Measurements from ENCODE around the gene RRBP1. TPM values are rescaled to one million over a fixed set of nuclear protein-coding genes. Genes with fewer than 3 reads are reported as not detected.

Gene RRBP1
- total and polyA plus RNA-seq, 4 donors, result 75.4 to 202 (median 130) TPM

- TF ChIP-seq YY1 (IDR thresholded peaks at IDR 0.05), result no peak
- no peak for TF ChIP-seq RXRA (IDR thresholded peaks at IDR 0.05)
Observed at GRCh38 chr20:17685168-17685567, 3.1 kb upstream of the RRBP1 start.

GRCh38 chr20:17684077-17684888 lies 2.2 kb upstream of the RRBP1 start:
- H3K9ac ChIP-seq (ENCODE audit: low read depth in 1 of 2, low read length in 2 of 2), result no peak overlapping the region
- no peak overlapping the region for H3K4me3 ChIP-seq (ENCODE audit: low read depth in 1 of 3, low read length in 3 of 3)
- peak; percentile 39 for DNase-seq (ENCODE audit: low spot score)
- H3K9me3 ChIP-seq (ENCODE audit: control insufficient read depth in 4 of 4, low read length in 3 of 4), result no peaks in the 10 kb centered on the region
- H3K27ac ChIP-seq (ENCODE audit: low read depth in 1 of 2, low read length in 2 of 2), result peak overlapping the region; percentile 86 to 90
- 38% methylated on average over 13 of the region's 13 CpGs for WGBS
- H3K36me3 ChIP-seq (ENCODE audit: control insufficient read depth in 4 of 4, insufficient read depth in 3 of 4, low read depth in 1 of 4, low read length in 3 of 4), result peaks cover 0 to 3% (median 1%) of the 10 kb centered on the region in 4 donors
- no peaks in the 10 kb centered on the region for H3K27me3 ChIP-seq (ENCODE audit: control insufficient read depth in 4 of 4, insufficient read depth in 4 of 4, low read length in 3 of 4)
- H3K4me1 ChIP-seq (ENCODE audit: control insufficient read depth in 4 of 4, insufficient read depth in 4 of 4, low read length in 3 of 4), result peaks cover 8 to 36% (median 33%) of the 10 kb centered on the region in 4 donors
- TF ChIP-seq, protein P1, sequence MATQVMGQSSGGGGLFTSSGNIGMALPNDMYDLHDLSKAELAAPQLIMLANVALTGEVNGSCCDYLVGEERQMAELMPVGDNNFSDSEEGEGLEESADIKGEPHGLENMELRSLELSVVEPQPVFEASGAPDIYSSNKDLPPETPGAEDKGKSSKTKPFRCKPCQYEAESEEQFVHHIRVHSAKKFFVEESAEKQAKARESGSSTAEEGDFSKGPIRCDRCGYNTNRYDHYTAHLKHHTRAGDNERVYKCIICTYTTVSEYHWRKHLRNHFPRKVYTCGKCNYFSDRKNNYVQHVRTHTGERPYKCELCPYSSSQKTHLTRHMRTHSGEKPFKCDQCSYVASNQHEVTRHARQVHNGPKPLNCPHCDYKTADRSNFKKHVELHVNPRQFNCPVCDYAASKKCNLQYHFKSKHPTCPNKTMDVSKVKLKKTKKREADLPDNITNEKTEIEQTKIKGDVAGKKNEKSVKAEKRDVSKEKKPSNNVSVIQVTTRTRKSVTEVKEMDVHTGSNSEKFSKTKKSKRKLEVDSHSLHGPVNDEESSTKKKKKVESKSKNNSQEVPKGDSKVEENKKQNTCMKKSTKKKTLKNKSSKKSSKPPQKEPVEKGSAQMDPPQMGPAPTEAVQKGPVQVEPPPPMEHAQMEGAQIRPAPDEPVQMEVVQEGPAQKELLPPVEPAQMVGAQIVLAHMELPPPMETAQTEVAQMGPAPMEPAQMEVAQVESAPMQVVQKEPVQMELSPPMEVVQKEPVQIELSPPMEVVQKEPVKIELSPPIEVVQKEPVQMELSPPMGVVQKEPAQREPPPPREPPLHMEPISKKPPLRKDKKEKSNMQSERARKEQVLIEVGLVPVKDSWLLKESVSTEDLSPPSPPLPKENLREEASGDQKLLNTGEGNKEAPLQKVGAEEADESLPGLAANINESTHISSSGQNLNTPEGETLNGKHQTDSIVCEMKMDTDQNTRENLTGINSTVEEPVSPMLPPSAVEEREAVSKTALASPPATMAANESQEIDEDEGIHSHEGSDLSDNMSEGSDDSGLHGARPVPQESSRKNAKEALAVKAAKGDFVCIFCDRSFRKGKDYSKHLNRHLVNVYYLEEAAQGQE (IDR thresholded peaks at IDR 0.05), result no peak
- TF ChIP-seq EGR1 (IDR thresholded peaks at IDR 0.05; ENCODE audit: low read depth in 2 of 2) (peak in 1 of 2 donors; percentile 74), YY1 (IDR thresholded peaks at IDR 0.05) (peak; percentile 44), HNF4G (IDR thresholded peaks at IDR 0.05) (peak; percentile 45), FOXA1 (IDR thresholded peaks at IDR 0.05) (peak; percentile 55), CTCF (IDR thresholded peaks at IDR 0.05; ENCODE audit: low read depth, low read length, missing input control) (no peak), FOXA2 (IDR thresholded peaks at IDR 0.05) (peak; percentile 90), ZBTB33 (IDR thresholded peaks at IDR 0.05) (no peak), HNF4A (conservative IDR thresholded peaks at IDR 0.05) (peak; percentile 73 to 87), SP1 (IDR thresholded peaks at IDR 0.05) (peak; percentile 68), JUND (IDR thresholded peaks at IDR 0.05) (no peak), RXRA (IDR thresholded peaks at IDR 0.05) (peak; percentile 31 to 77), MAX (IDR thresholded peaks at IDR 0.05) (peak; percentile 54), NR2F2 (IDR thresholded peaks at IDR 0.05) (no peak), RAD21 (IDR thresholded peaks at IDR 0.05) (peak in 1 of 2 donors; percentile 46), GABPA (IDR thresholded peaks at IDR 0.05 in 1 of 2, conservative IDR thresholded peaks at IDR 0.05 in 1 of 2) (no peak), TAF1 (conservative IDR thresholded peaks at IDR 0.05) (no peak)
- TF ChIP-seq, protein P2, sequence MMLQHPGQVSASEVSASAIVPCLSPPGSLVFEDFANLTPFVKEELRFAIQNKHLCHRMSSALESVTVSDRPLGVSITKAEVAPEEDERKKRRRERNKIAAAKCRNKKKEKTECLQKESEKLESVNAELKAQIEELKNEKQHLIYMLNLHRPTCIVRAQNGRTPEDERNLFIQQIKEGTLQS (IDR thresholded peaks at IDR 0.05), result no peak

More at GRCh38 chr20:17685168-17685567, 3.1 kb upstream of the RRBP1 start:
- H3K27me3 ChIP-seq (ENCODE audit: control insufficient read depth in 4 of 4, insufficient read depth in 4 of 4, low read length in 3 of 4), result no peaks in the 10 kb centered on the region
- no peak for DNase-seq (ENCODE audit: low spot score)
- WGBS, result 88% methylated on average over 1 of the region's 1 CpG
- H3K9ac ChIP-seq (ENCODE audit: low read depth in 1 of 2, low read length in 2 of 2), result no peak overlapping the region
- no peak overlapping the region for H3K4me3 ChIP-seq (ENCODE audit: low read depth in 1 of 3, low read length in 3 of 3)
- H3K36me3 ChIP-seq (ENCODE audit: control insufficient read depth in 4 of 4, insufficient read depth in 3 of 4, low read depth in 1 of 4, low read length in 3 of 4), result no peaks in the 10 kb centered on the region
- peaks cover 7 to 27% (median 24%) of the 10 kb centered on the region in 4 donors for H3K4me1 ChIP-seq (ENCODE audit: control insufficient read depth in 4 of 4, insufficient read depth in 4 of 4, low read length in 3 of 4)
- H3K27ac ChIP-seq (ENCODE audit: low read depth in 1 of 2, low read length in 2 of 2), result no peak overlapping the region
- no peaks in the 10 kb centered on the region for H3K9me3 ChIP-seq (ENCODE audit: control insufficient read depth in 4 of 4, low read length in 3 of 4)
